CD4-positive, alpha-beta T cell (primary cell): Measurements from ENCODE around the gene NKX1-2. TPM values are rescaled to one million over a fixed set of nuclear protein-coding genes. Genes with fewer than 3 reads are reported as not detected.

Experiments
- ATAC-seq: fragments of 200-7000 bp; cut with Tn5 transposase; one replicate; pipeline ENCODE4 v1.10.0; 2022; ENCODE audit warnings: mild to moderate bottlenecking; ENCODE audit not compliant: poor library complexity
- CTCF ChIA-PET: fragments of 350-600 bp; sonication (Branson Sonifier 250); formaldehyde crosslinking; loops from one replicate; lab custom pipeline; 2021; ENCODE audit warnings: antibody characterized with exemption, inconsistent platforms; lab: Charles Lee
- POLR2A ChIA-PET: fragments of 350-600 bp; sonication (Branson Sonifier 250); formaldehyde crosslinking; loops from one replicate; lab custom pipeline; 2021; ENCODE audit warnings: antibody characterized with exemption, inconsistent platforms; lab: Charles Lee
- DNase-seq, 14 experiments: peaks; one replicate each; pipeline ENCODE4 v3.0.0-alpha.2; 2013 to 2020; ENCODE audit warnings: mixed read lengths in 2 of 14
- H3K27ac ChIP-seq, 2 donors: one replicate each; pipeline versions ENCODE4 v1.5.1 to v1.7.0; 2013; ENCODE audit warnings: low read length in 2 of 2, low read depth in 1 of 2, mild to moderate bottlenecking in 1 of 2
- H3K27me3 ChIP-seq, 2 experiments: 1 replicate in 1 of 2; 2 replicates in 1 of 2; pipeline versions ENCODE4 v1.6.1 to v1.7.0; 2013; ENCODE audit warnings: low read length in 2 of 2, control low read depth in 1 of 2, mild to moderate bottlenecking in 1 of 2, moderate library complexity in 1 of 2; ENCODE audit not compliant: insufficient read depth in 2 of 2, control insufficient read depth in 1 of 2
- H3K36me3 ChIP-seq: one replicate; pipeline ENCODE4 v1.6.1; 2013; ENCODE audit warnings: low read length, control low read depth; ENCODE audit not compliant: insufficient read depth
- H3K4me1 ChIP-seq: one replicate; pipeline ENCODE4 v1.6.1; 2013; ENCODE audit warnings: low read length, control low read depth; ENCODE audit not compliant: insufficient read depth
- H3K4me3 ChIP-seq: one replicate; pipeline ENCODE4 v1.5.1; 2013; ENCODE audit warnings: mild to moderate bottlenecking, low read length, moderate library complexity
- H3K9me3 ChIP-seq, 2 experiments: 1 replicate in 1 of 2; 2 replicates in 1 of 2; pipeline versions ENCODE4 v1.6.1 to v1.7.0; 2013; ENCODE audit warnings: low read length in 2 of 2, mild to moderate bottlenecking in 2 of 2, control low read depth in 1 of 2, moderate library complexity in 1 of 2; ENCODE audit not compliant: control insufficient read depth in 1 of 2, insufficient read depth in 1 of 2
- H3K27ac Mint-ChIP-seq: one replicate; pipeline ENCODE4 v1.8.0; 2020; ENCODE audit warnings: mixed read lengths
- H3K27me3 Mint-ChIP-seq: one replicate; pipeline ENCODE4 v1.8.0; 2021; ENCODE audit warnings: mixed read lengths
- H3K36me3 Mint-ChIP-seq: one replicate; pipeline ENCODE4 v1.8.0; 2021; ENCODE audit warnings: low read depth, mixed read lengths
- H3K4me1 Mint-ChIP-seq: one replicate; pipeline ENCODE4 v1.8.0; 2021; ENCODE audit warnings: low read depth, mixed read lengths
- H3K4me3 Mint-ChIP-seq: one replicate; pipeline ENCODE4 v1.8.0; 2020; ENCODE audit warnings: mild to moderate bottlenecking, mixed read lengths
- H3K9me3 Mint-ChIP-seq: one replicate; pipeline ENCODE4 v1.8.0; 2020; ENCODE audit warnings: mixed read lengths
- intact Hi-C, 2 experiments: fragments of 100-400 bp; cut with DNase I in 1 of 2; cut with micrococcal nuclease in 1 of 2; formaldehyde crosslinking; loops; one replicate each; pipeline versions ENCODE4 v1.15.1 to v1.9.0; 2023 to 2025; cut with DNase I, micrococcal nuclease
- total RNA-seq, 174 experiments: library from RNA in 2 of 174; stranded (reverse) in 2 of 174; gene quantifications; one replicate each; pipeline ENCODE4 v1.2.3 and lab custom pipeline; 2021 to 2026
- TF ChIP-seq, protein P1 (sequence below): fragments of 200-600 bp; IDR thresholded peaks from one replicate; pipeline ENCODE4 v1.8.0; 2022; ENCODE audit warnings: antibody characterized with exemption, mild to moderate bottlenecking

Gene NKX1-2
- total RNA-seq, 2 experiments from 2014 or later: not detected

DNA sequence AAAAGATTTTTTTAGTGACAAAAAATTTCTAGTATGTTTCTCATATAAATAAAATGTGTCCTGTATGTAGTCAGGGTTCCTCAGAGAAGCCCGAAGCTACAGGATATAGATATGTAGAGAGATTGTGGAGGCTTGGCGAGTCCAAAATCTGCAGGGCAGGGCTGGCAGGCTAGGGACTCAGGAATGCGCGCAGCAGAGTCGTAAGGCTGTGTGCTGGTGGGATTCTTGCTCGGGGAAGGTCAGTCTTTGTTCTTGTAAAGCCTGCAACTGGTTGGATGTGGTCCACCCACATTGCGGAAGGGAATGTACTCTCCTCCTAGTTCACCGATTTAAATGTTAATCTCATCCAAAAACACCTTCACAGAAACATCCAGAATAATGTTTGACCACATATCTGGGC, 42.4 kb upstream of the NKX1-2 start:
- Mint-ChIP-seq H3K36me3 (peaks cover 44% of the 10 kb centered on the region), H3K4me1 (no peaks in the 10 kb centered on the region), H3K27me3 (no peaks in the 10 kb centered on the region), H3K9me3 (no peaks in the 10 kb centered on the region), H3K27ac (no peak overlapping the region), H3K4me3 (no peak overlapping the region)
- Histone ChIP-seq H3K27me3 (no peaks in the 10 kb centered on the region), H3K4me1 (peaks cover 13% of the 10 kb centered on the region), H3K36me3 (peaks cover 12% of the 10 kb centered on the region), H3K27ac (no peak overlapping the region), H3K4me3 (no peak overlapping the region), H3K9me3 (peaks cover 0 to 3% of the 10 kb centered on the region in 2 experiments)
- no peak for DNase-seq
- CTCF ChIA-PET: no interaction called here
- TF ChIP-seq, protein P1, sequence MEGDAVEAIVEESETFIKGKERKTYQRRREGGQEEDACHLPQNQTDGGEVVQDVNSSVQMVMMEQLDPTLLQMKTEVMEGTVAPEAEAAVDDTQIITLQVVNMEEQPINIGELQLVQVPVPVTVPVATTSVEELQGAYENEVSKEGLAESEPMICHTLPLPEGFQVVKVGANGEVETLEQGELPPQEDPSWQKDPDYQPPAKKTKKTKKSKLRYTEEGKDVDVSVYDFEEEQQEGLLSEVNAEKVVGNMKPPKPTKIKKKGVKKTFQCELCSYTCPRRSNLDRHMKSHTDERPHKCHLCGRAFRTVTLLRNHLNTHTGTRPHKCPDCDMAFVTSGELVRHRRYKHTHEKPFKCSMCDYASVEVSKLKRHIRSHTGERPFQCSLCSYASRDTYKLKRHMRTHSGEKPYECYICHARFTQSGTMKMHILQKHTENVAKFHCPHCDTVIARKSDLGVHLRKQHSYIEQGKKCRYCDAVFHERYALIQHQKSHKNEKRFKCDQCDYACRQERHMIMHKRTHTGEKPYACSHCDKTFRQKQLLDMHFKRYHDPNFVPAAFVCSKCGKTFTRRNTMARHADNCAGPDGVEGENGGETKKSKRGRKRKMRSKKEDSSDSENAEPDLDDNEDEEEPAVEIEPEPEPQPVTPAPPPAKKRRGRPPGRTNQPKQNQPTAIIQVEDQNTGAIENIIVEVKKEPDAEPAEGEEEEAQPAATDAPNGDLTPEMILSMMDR: no peak
- intact Hi-C loops: no loop called here
- ATAC-seq: no peak
- POLR2A ChIA-PET: no interaction called here

DNA sequence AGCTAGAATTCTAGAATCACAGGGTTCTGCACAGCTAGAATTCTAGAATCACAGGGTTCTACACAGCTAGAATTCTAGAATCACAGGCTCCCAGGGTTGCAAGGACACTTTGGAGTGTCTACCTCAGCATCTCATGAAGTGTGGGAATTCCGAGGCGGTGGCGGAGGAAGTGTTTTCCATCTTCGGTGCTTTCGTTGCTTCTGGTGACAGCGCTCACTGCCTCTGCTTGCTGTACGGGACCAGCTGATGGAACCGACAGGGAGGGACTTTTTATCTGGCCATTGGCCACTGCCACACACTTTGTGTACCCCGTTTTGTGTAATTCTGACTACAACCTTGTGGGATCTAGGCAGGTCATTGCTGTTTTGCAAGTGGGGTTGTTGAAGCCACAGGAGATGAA, 41.3 kb upstream of the NKX1-2 start:
- CTCF ChIA-PET: no interaction called here
- no peak for ATAC-seq

DNA sequence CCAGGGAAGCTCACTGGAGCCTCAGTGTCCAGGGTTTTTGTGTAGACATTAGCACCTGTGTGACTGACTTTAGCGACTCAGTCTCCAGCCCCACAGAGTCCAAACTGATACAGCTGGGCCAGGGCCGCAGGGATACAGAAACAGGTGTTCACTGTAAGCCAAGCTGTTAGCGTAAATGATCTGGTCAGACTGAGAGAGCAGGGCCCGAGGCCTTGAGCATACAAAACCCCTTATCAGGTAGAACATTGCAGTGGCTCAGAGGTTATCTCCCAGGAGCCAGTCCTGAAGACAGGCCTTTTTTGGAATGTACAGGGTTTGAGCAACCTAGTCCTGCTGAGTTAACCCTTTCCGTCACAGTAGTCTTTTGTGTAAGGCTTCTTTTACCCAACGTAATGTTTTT, 36.8 kb upstream of the NKX1-2 start:
- CTCF ChIA-PET: interaction anchor here (0.6 kb wide), 1 partner anchor 41 kb away, joined by 3 read pairs; no protein-coding TSS in a partner anchor
- POLR2A ChIA-PET: no interaction called here
- intact Hi-C loops: no loop called here
- no peak overlapping the region for H3K27ac Mint-ChIP-seq
- H3K4me1 Mint-ChIP-seq: no peaks in the 10 kb centered on the region
- H3K36me3 Mint-ChIP-seq: peaks cover 51% of the 10 kb centered on the region
- H3K27me3 ChIP-seq: no peaks in the 10 kb centered on the region
- H3K4me1 ChIP-seq: no peaks in the 10 kb centered on the region
- no peak for ATAC-seq
- DNase-seq: no peak
- H3K9me3 ChIP-seq: peaks cover 0 to 3% of the 10 kb centered on the region in 2 experiments
- no peak overlapping the region for H3K27ac ChIP-seq
- H3K4me3 Mint-ChIP-seq: no peak overlapping the region
- peaks cover 12% of the 10 kb centered on the region for H3K36me3 ChIP-seq
- no peaks in the 10 kb centered on the region for H3K9me3 Mint-ChIP-seq
- TF ChIP-seq, protein P1: no peak
- no peak overlapping the region for H3K4me3 ChIP-seq
- no peaks in the 10 kb centered on the region for H3K27me3 Mint-ChIP-seq

More for the DNA sequence above, 41.3 kb upstream of the NKX1-2 start:
- H3K4me1 Mint-ChIP-seq: no peaks in the 10 kb centered on the region
- no peak overlapping the region for H3K27ac ChIP-seq
- peaks cover 13% of the 10 kb centered on the region for H3K4me1 ChIP-seq
- H3K27me3 ChIP-seq: no peaks in the 10 kb centered on the region
- DNase-seq: no peak
- H3K36me3 ChIP-seq: peaks cover 12% of the 10 kb centered on the region
- no peaks in the 10 kb centered on the region for H3K9me3 Mint-ChIP-seq
- no peak overlapping the region for H3K27ac Mint-ChIP-seq
- H3K4me3 Mint-ChIP-seq: no peak overlapping the region
- H3K4me3 ChIP-seq: no peak overlapping the region
- peaks cover 0 to 3% of the 10 kb centered on the region in 2 experiments for H3K9me3 ChIP-seq
- no peaks in the 10 kb centered on the region for H3K27me3 Mint-ChIP-seq
- POLR2A ChIA-PET: no interaction called here
- intact Hi-C loops: no loop called here
- peaks cover 54% of the 10 kb centered on the region for H3K36me3 Mint-ChIP-seq
- TF ChIP-seq, protein P1: no peak
